Measurements from ENCODE around the gene ATP6V0E2.

Gene ATP6V0E2

GRCh38 chr7:149851449-149851848, 22.3 kb upstream of the ATP6V0E2 start:
- Histone ChIP-seq H3K27ac (ENCODE audit: poor library complexity, severe bottlenecking) (no peak overlapping the region), H3K4me3 (ENCODE audit: severe bottlenecking) (no peak overlapping the region), H3K27me3 (ENCODE audit: insufficient read depth, poor library complexity, severe bottlenecking) (no peaks in the 10 kb centered on the region), H3K9me3 (ENCODE audit: severe bottlenecking) (no peaks in the 10 kb centered on the region), H3K4me1 (ENCODE audit: insufficient read depth, poor library complexity, severe bottlenecking) (peaks cover 13% of the 10 kb centered on the region), H3K36me3 (ENCODE audit: low read depth) (no peaks in the 10 kb centered on the region)
- TF ChIP-seq, protein P1, sequence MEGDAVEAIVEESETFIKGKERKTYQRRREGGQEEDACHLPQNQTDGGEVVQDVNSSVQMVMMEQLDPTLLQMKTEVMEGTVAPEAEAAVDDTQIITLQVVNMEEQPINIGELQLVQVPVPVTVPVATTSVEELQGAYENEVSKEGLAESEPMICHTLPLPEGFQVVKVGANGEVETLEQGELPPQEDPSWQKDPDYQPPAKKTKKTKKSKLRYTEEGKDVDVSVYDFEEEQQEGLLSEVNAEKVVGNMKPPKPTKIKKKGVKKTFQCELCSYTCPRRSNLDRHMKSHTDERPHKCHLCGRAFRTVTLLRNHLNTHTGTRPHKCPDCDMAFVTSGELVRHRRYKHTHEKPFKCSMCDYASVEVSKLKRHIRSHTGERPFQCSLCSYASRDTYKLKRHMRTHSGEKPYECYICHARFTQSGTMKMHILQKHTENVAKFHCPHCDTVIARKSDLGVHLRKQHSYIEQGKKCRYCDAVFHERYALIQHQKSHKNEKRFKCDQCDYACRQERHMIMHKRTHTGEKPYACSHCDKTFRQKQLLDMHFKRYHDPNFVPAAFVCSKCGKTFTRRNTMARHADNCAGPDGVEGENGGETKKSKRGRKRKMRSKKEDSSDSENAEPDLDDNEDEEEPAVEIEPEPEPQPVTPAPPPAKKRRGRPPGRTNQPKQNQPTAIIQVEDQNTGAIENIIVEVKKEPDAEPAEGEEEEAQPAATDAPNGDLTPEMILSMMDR (IDR thresholded peaks at IDR 0.05; ENCODE audit: poor library complexity, severe bottlenecking) = no peak
- DNase-seq (ENCODE audit: low spot score) (no peak), ATAC-seq (ENCODE audit: low read depth) (no peak)

- Histone ChIP-seq H3K36me3 (ENCODE audit: low read depth) (no peaks in the 10 kb centered on the region), H3K4me3 (ENCODE audit: severe bottlenecking) (no peak overlapping the region), H3K27me3 (ENCODE audit: insufficient read depth, poor library complexity, severe bottlenecking) (no peaks in the 10 kb centered on the region), H3K4me1 (ENCODE audit: insufficient read depth, poor library complexity, severe bottlenecking) (peaks cover 13% of the 10 kb centered on the region), H3K9me3 (ENCODE audit: severe bottlenecking) (no peaks in the 10 kb centered on the region), H3K27ac (ENCODE audit: poor library complexity, severe bottlenecking) (no peak overlapping the region)
- TF ChIP-seq, protein P1 (IDR thresholded peaks at IDR 0.05; ENCODE audit: poor library complexity, severe bottlenecking) = no peak
- no peak for DNase-seq (ENCODE audit: low spot score)
- no peak for ATAC-seq (ENCODE audit: low read depth)
These were observed 20.6 kb upstream of the ATP6V0E2 start for GRCh38 chr7:149853157-149853556.

DNA sequence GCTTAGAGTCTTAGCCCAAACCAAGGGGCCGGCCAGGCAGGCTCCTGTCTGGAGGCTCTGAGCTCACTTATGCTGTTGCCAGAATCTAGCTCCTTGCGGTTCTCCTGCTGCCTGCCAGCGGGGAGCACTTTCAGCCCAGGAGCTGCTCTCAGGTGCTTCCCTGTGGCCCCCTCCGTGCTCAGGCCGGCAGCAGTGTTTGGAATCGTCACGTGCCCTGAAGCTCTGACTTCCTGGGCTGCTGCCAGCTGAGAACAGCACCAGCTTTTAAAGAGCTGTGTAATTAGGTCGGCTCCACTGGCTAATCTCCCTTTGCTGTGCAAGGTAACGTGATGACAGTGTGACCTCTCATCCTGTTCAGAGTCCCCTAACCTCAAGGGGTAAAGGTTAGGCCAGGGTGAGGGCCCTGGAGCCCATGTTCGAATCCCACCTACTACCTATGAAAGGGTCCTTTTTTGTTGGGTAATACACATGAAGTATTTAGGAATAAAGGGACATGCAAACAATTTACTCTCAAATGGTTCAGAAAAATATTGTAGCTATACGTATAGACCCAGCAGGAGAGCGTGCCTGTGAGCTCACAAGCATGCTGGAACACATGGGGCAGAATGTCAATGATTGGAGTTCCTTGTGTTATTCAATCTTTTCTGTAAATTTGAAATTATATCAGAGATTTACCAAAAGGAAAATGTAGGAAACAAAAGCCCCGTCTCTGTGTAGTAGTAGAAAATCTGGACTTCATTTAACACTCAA, 19.0 kb upstream of the ATP6V0E2 start:
- Histone ChIP-seq H3K9me3 (ENCODE audit: severe bottlenecking) (no peaks in the 10 kb centered on the region), H3K4me1 (ENCODE audit: insufficient read depth, poor library complexity, severe bottlenecking) (peaks cover 13% of the 10 kb centered on the region), H3K4me3 (ENCODE audit: severe bottlenecking) (no peak overlapping the region), H3K36me3 (ENCODE audit: low read depth) (no peaks in the 10 kb centered on the region), H3K27ac (ENCODE audit: poor library complexity, severe bottlenecking) (no peak overlapping the region), H3K27me3 (ENCODE audit: insufficient read depth, poor library complexity, severe bottlenecking) (no peaks in the 10 kb centered on the region)
- DNase-seq (ENCODE audit: low spot score) (no peak), ATAC-seq (ENCODE audit: low read depth) (peak; percentile 61)
- TF ChIP-seq, protein P1 (IDR thresholded peaks at IDR 0.05; ENCODE audit: poor library complexity, severe bottlenecking) = no peak

- TF ChIP-seq, protein P1 (IDR thresholded peaks at IDR 0.05; ENCODE audit: poor library complexity, severe bottlenecking) = no peak
- Histone ChIP-seq H3K27ac (ENCODE audit: poor library complexity, severe bottlenecking) (no peak overlapping the region), H3K9me3 (ENCODE audit: severe bottlenecking) (no peaks in the 10 kb centered on the region), H3K27me3 (ENCODE audit: insufficient read depth, poor library complexity, severe bottlenecking) (no peaks in the 10 kb centered on the region), H3K4me3 (ENCODE audit: severe bottlenecking) (no peak overlapping the region), H3K4me1 (ENCODE audit: insufficient read depth, poor library complexity, severe bottlenecking) (peaks cover 13% of the 10 kb centered on the region), H3K36me3 (ENCODE audit: low read depth) (no peaks in the 10 kb centered on the region)
- no peak for DNase-seq (ENCODE audit: low spot score)
- ATAC-seq (ENCODE audit: low read depth) = peak; percentile 76
These were observed 18.1 kb upstream of the ATP6V0E2 start for GRCh38 chr7:149855361-149856305.

All from RWPE2 (cell line).